Activated CD4-positive, alpha-beta T cell treated with anti-CD3 and anti-CD28 coated beads, Interleukin-2, Interleukin-6, amounts not matched to agents 100 ng/mL and 50 ng/mL, durations not matched to agents 16 hours and 8 hours (primary cell): ENCODE results near the gene ACTL7B.
"Not testable (repeated sequence)": the region's sequence is repeated elsewhere in the genome, so short reads cannot be mapped to it uniquely, and the experiment has no call there.

Experiments
- DNase-seq: peaks from one replicate; pipeline ENCODE4 v3.0.0-alpha.2; 2020

ACTL7B gene

GRCh38 chr9:108869092-108869725 is 13.4 kb upstream of the ACTL7B start:
- no peak for DNase-seq

GRCh38 chr9:108867829-108868228 is 12.0 kb upstream of the ACTL7B start:
- no peak for DNase-seq

- no peak for DNase-seq
Measured at GRCh38 chr9:108867116-108867515, 11.3 kb upstream of the ACTL7B start.

GRCh38 chr9:108866001-108866420 is 10.2 kb upstream of the ACTL7B start:
- DNase-seq, result no peak

- DNase-seq, result no peak
Measured at GRCh38 chr9:108865037-108865436, 9.3 kb upstream of the ACTL7B start.

GRCh38 chr9:108864446-108864845 is 8.7 kb upstream of the ACTL7B start:
- DNase-seq, result no peak

- no peak for DNase-seq
Measured at GRCh38 chr9:108863891-108864290, 8.1 kb upstream of the ACTL7B start.

- no peak for DNase-seq
Measured at GRCh38 chr9:108861997-108862396, 6.2 kb upstream of the ACTL7B start, which contains the start of gene ACTL7A. Gene ACTL7A, plus strand, starts transcription at chr9:108862266. Its CDS starts 57 bp downstream, at chr9:108862323.

GRCh38 chr9:108861464-108861863 is 5.7 kb upstream of the ACTL7B start:
- DNase-seq, result no peak

GRCh38 chr9:108860764-108861163 is 5.0 kb upstream of the ACTL7B start:
- DNase-seq, result no peak

- DNase-seq, result no peak
Measured at GRCh38 chr9:108860354-108860753, 4.6 kb upstream of the ACTL7B start.

- no peak for DNase-seq
Measured at GRCh38 chr9:108859459-108860114, 3.8 kb upstream of the ACTL7B start.

- no peak for DNase-seq
Measured at GRCh38 chr9:108857572-108857971, 1.8 kb upstream of the ACTL7B start.

GRCh38 chr9:108855529-108855886 is 278 bp downstream of the ACTL7B start:
- no peak for DNase-seq

- DNase-seq, result no peak
Measured at GRCh38 chr9:108854641-108855528, 901 bp downstream of the ACTL7B start.

GRCh38 chr9:108854094-108854493 is 1.7 kb downstream of the ACTL7B start:
- DNase-seq, result no peak

GRCh38 chr9:108852079-108852478 is 3.7 kb downstream of the ACTL7B start:
- no peak for DNase-seq

GRCh38 chr9:108851138-108851537 is 4.6 kb downstream of the ACTL7B start:
- DNase-seq, result no peak

GRCh38 chr9:108850293-108850897 is 5.4 kb downstream of the ACTL7B start:
- no peak for DNase-seq

- not testable (repeated sequence) for DNase-seq
Measured at GRCh38 chr9:108848296-108848695, 7.5 kb downstream of the ACTL7B start.

- no peak for DNase-seq
Measured at GRCh38 chr9:108845947-108846346, 9.8 kb downstream of the ACTL7B start.

GRCh38 chr9:108845507-108845906 is 10.3 kb downstream of the ACTL7B start:
- DNase-seq, result no peak

GRCh38 chr9:108844856-108845255 is 10.9 kb downstream of the ACTL7B start:
- no peak for DNase-seq
